Kidney (tissue), 14 donors: ENCODE data around the gene AMIGO2. TPM values are rescaled to one million over a fixed set of nuclear protein-coding genes. Genes with fewer than 3 reads are reported as not detected.

ENCODE experiments used
- DNase-seq, 5 donors: peaks; one replicate each; pipeline ENCODE4 v3.0.0-alpha.2; 2013 to 2020
- FAIRE-seq: peaks from 2 replicates; lab custom pipeline; 2012; peaks lifted over from hg19 to GRCh38; lab: Jason Lieb, UNC
- H3K27ac ChIP-seq, 2 donors: one replicate each; pipeline ENCODE4 v1.7.0; 2013; ENCODE audit warnings: low read depth in 2 of 2, low read length in 2 of 2, inconsistent platforms in 1 of 2
- H3K27me3 ChIP-seq: one replicate; pipeline ENCODE4 v1.7.1; 2013; ENCODE audit warnings: low read length, inconsistent platforms; ENCODE audit not compliant: control insufficient read depth, insufficient read depth
- H3K36me3 ChIP-seq, 3 donors: one replicate each; pipeline versions ENCODE4 v1.7.0 to v1.7.1; 2013; ENCODE audit warnings: low read length in 3 of 3, control low read depth in 1 of 3, inconsistent platforms in 1 of 3; ENCODE audit not compliant: insufficient read depth in 3 of 3, control insufficient read depth in 2 of 3
- H3K4me1 ChIP-seq, 3 donors: one replicate each; pipeline versions ENCODE4 v1.7.0 to v1.7.1; 2013; ENCODE audit warnings: low read length in 3 of 3, inconsistent platforms in 1 of 3, low read depth in 1 of 3; ENCODE audit not compliant: control insufficient read depth in 2 of 3, insufficient read depth in 2 of 3
- H3K4me3 ChIP-seq, 3 donors: one replicate each; pipeline versions ENCODE4 v1.7.0 to v1.8.1; 2013; ENCODE audit warnings: low read length in 3 of 3, control low read depth in 1 of 3, inconsistent platforms in 1 of 3
- H3K9ac ChIP-seq, 3 donors: one replicate each; pipeline versions ENCODE4 v1.7.0 to v1.7.1; 2013; ENCODE audit warnings: low read length in 3 of 3, control low read depth in 1 of 3, inconsistent platforms in 1 of 3
- H3K9me3 ChIP-seq, 3 donors: one replicate each; pipeline versions ENCODE4 v1.7.0 to v1.7.1; 2013; ENCODE audit warnings: low read length in 3 of 3, control low read depth in 1 of 3, inconsistent platforms in 1 of 3; ENCODE audit not compliant: control insufficient read depth in 2 of 3, insufficient read depth in 1 of 3
- intact Hi-C: fragments of 100-400 bp; cut with DNase I; formaldehyde crosslinking; loops from one replicate; pipeline ENCODE4 v1.11.1; 2022
- polyA plus RNA-seq: library from polyadenylated mRNA; stranded (reverse); fragments of 350-450 nt; fragmentation: Illumina TruSeq; extraction: RNeasy Lipid Tissue Mini Kit (QIAGEN cat#74804); gene quantifications from one replicate; pipeline ENCODE4 v1.2.3, GENCODE V29; 2014; ENCODE audit warnings: low read depth, low replicate concordance; ENCODE audit not compliant: insufficient read depth
- total RNA-seq: library from RNA; stranded (reverse); fragmentation: NEBNext Ultra II Directional; extraction: Animal tissue kit (Norgen Biotek cat#: 25700); gene quantifications from one replicate; pipeline ENCODE4 v1.2.1, GENCODE V29; 2021
- TF ChIP-seq, protein P1 (sequence below): IDR thresholded peaks from 3 replicates; pipeline ENCODE4 v1.5.1; 2012; ENCODE audit warnings: mild to moderate bottlenecking, moderate library complexity, borderline replicate concordance; ENCODE audit not compliant: insufficient read depth; ENCODE audit errors: extremely low read depth
- donor health status: control.
- donor health status: control.
- donor health status: control.
- donor health status: control.
- donor health status: control.
- donor health status: DM: yes; HTN: yes; CAD: no.
- donor health status: Normal renal cell carcinoma (clear cell type).

The AMIGO2 gene
- total and polyA plus RNA-seq, 2 donors from 2014 or later = 8.7 to 12.2 TPM

DNA sequence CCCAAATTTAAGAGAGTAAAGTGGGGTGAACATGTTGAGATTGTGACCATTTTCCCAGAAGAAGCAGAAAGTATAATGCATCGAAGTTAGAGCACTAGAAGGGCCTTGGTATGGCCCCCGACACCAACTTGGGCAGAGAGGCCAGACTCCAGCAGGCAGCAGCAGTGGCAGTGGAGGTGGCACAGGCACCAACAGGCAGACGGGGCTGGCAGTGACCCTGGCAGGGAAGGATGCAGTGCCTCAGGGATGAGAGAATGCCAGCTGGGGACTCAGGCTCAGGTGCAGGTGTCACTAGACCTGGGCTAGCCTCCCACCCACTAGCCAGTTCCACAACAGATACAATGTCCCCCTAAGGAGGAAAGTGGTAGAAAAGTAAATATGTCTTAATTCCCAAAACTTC, 27.7 kb upstream of the AMIGO2 start:
- Histone ChIP-seq H3K4me1 (no peaks in the 10 kb centered on the region), H3K4me3 (no peak overlapping the region), H3K27ac (no peak overlapping the region), H3K27me3 (no peaks in the 10 kb centered on the region), H3K9me3 (no peaks in the 10 kb centered on the region), H3K9ac (no peak overlapping the region), H3K36me3 (no peaks in the 10 kb centered on the region)
- intact Hi-C loops = no loop called here
- TF ChIP-seq, protein P1, sequence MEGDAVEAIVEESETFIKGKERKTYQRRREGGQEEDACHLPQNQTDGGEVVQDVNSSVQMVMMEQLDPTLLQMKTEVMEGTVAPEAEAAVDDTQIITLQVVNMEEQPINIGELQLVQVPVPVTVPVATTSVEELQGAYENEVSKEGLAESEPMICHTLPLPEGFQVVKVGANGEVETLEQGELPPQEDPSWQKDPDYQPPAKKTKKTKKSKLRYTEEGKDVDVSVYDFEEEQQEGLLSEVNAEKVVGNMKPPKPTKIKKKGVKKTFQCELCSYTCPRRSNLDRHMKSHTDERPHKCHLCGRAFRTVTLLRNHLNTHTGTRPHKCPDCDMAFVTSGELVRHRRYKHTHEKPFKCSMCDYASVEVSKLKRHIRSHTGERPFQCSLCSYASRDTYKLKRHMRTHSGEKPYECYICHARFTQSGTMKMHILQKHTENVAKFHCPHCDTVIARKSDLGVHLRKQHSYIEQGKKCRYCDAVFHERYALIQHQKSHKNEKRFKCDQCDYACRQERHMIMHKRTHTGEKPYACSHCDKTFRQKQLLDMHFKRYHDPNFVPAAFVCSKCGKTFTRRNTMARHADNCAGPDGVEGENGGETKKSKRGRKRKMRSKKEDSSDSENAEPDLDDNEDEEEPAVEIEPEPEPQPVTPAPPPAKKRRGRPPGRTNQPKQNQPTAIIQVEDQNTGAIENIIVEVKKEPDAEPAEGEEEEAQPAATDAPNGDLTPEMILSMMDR = no peak
- DNase-seq = no peak
- FAIRE-seq = no peak

DNA sequence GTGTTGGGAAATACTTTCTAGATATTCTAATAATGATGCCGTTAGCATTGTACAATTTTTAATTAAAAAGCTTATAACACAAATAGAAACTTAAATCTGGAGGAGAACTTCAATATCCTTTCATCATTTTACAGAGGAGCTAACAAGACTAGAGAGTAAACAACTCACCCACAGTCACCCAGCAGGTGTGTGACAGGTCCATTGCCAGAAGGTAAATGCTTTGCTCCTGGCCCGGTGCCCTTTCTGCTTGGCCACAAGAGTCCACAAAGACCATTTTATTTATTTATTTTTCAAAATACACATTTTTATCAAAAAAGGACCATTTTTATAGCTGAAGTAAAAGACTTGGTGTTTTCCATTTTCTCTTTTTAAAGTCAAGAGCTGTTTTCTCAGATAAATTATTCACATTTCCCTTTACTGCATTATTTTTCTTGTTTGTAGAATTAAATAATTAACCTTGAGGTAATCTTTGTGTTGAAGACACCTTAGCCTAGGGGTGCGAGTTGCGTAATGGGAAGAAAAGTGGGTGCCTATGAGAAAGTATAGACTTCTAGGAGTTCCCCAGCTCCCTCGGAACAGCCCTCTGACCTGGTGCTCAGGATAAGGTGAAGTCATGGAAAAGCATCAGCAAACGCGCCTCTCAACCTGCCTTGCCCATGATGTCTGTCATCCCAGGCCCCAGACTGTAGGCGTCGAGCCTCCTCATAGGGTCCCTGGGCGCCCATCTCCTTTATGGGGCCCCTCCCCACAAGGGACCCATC, 26.3 kb upstream of the AMIGO2 start:
- no peaks in the 10 kb centered on the region for H3K4me1 ChIP-seq
- H3K9ac ChIP-seq = no peak overlapping the region
- no peaks in the 10 kb centered on the region for H3K36me3 ChIP-seq
- intact Hi-C loops = no loop called here
- no peak overlapping the region for H3K27ac ChIP-seq
- H3K4me3 ChIP-seq = no peak overlapping the region
- TF ChIP-seq, protein P1 = no peak
- no peak for DNase-seq
- H3K9me3 ChIP-seq = no peaks in the 10 kb centered on the region
- H3K27me3 ChIP-seq = no peaks in the 10 kb centered on the region
- no peak for FAIRE-seq

DNA sequence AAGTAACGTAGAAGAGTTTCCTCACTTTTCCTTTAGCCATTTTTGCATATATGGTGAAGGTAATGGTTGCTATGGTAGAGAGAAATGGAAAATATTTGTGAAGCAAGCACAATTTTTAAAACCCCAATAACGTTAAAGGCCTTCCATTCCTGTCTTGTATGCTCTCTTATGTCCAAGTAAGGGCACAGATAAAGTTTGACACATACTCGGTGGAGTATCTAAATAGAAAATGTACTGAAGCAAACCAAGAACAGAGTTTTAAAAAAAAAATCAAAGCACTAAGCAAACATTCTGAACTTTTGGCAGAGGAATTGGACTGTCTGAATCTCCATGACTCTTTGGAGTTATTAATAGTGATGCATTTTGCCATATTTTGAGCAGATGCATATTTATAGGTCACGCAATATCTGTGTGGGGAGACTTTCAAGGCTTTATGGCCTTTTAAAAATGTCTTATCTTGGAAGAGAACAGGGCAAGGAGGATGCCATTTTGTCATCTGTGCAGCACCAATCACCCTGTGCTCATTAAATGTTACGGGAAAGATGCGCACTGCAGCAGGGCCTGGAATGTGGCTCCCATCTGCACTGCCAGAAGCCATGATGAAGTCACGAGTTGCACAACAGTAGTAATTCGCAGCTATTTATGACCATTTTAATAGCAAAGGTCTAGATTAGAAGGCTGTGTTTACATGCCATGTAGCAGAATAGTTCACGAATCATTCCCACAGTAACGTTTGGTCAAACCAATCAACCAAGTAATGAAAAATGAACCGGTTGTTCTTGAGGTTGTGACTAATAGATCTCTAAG, 23.3 kb upstream of the AMIGO2 start:
- TF ChIP-seq, protein P1 = no peak
- Histone ChIP-seq H3K27ac (no peak overlapping the region), H3K36me3 (no peaks in the 10 kb centered on the region), H3K9me3 (no peaks in the 10 kb centered on the region), H3K4me1 (no peaks in the 10 kb centered on the region), H3K4me3 (no peak overlapping the region), H3K9ac (no peak overlapping the region), H3K27me3 (no peaks in the 10 kb centered on the region)
- no peak for FAIRE-seq
- intact Hi-C loops = no loop called here
- DNase-seq = no peak
